ENCODE data around the gene MTERF4.

Gene MTERF4

DNA sequence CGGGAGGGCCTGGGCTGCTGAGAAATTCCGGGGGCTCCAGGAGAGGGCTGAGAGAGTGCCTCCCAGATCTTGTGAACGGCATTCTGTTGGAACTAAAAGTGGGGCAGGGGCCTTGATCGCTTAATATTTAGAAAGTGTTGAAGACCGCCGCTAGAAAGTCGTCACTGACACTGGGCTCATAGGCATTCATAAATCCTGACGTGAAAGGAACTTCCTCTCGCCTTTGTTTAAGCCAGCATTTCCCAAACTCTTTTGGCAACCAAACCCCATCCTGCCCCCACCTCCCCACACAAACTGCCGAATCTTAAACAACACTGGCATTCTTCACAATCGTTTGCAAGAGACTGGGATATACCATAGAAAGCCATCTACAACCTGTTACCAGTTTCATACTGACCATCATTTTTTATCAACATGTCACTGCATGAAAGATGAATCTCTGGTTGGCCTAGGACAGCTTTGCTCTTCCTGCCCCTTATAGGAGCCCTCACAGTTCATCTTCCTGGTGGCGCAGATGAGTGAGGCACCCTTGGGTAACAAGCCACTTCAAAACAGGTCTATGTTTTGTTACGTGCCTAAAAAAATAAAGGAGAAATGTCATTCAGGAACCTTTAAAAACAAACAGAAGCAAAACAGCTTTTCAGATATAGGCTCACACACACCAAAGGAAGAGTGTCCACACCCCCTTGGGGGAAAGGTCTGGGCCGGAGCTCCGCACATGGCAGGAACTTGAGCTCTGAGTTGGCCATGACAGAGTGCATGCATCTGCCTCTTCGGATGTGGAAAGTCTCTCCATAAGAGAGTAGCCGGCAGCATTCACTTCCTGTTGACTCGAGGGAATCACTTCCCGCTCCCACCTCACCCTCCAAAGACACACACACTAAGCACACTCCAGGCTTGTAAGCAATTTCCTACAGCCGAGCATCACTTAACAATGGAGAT is 13.0 kb downstream of the MTERF4 start:
- no peak for DNase-seq (ENCODE audit: low read depth in 2 of 2)

DNA sequence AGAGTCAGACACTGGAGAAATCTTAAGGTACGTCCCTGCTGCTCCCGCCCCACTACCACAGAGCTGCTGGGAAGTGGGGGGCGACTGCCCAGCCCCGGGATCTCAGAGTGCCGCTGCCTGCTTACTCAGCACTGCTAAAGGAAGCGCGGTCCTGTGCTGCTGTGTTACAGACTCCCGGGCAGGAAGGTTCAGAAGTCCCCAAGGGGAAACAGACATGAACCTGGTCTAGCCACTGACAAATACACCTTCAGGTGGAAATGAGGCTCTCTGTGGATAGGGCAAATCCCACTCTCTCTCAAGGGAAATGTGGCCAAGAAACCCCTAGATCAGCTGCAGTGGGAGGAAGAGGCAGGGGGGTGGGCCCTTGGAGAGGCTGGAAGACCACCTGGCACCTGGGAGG is 13.7 kb downstream of the MTERF4 start:
- DNase-seq (ENCODE audit: low read depth in 2 of 2) = no peak

GRCh38 chr2:241087420-241088268 is 14.4 kb downstream of the MTERF4 start:
- DNase-seq (ENCODE audit: low read depth in 2 of 2) = no peak

GRCh38 chr2:241084856-241085444 is 17.1 kb downstream of the MTERF4 start:
- DNase-seq (ENCODE audit: low read depth in 2 of 2) = no peak

DNA sequence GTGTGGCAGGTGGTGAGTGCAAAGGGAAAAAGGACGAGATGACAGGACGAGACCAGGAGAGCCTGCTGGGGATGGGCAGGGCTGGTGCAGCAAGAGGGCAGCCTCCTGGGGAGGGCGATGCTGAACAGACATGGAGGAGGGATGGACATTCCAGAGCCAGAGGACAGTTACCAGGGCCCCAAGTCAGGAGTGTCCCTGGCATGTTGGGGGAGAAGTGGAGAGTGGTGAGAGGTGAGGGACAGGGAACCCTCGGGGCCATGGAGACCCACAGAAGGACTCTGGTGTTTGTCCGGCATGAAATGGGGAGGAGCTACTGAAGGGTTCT is 19.0 kb downstream of the MTERF4 start:
- no peak for DNase-seq (ENCODE audit: low read depth in 2 of 2)

DNA sequence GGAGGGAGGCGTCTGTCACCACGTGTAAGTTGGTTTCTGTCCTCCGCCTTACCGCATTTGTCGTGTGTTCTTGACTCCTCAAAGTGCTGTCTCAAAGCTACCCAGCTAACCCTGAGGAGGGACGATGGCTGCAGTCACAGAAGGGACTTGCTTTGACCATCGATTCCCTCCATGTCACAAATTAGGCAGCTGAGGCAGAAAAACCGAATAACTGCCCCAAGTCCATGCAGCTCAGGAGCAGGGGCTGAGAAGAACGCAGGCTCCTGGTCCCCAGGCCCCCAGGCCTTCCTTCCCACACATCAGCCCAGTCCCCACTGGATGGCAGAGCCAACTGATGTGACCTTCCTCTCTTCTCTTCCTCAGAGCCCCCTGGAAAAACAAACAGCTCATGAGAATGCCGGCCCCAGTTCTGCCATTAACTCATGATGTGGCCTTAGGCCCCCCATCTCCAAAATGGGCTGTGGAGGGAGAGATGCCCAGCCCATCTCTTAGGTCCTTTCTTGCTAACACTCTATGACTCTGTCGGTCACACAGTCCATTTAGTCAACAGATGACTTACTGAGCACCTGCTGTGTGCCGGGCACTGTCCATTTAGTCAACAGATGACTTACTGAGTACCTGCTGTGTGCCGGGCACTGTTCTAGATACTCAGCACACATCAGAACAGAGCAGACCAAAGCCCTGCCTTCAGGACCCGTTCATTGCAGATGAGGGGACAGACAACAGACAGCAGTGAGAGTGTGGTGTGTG is 19.6 kb downstream of the MTERF4 start:
- no peak for DNase-seq (ENCODE audit: low read depth in 2 of 2)

GRCh38 chr2:241081643-241082340 is 20.3 kb downstream of the MTERF4 start:
- no peak for DNase-seq (ENCODE audit: low read depth in 2 of 2)

DNA sequence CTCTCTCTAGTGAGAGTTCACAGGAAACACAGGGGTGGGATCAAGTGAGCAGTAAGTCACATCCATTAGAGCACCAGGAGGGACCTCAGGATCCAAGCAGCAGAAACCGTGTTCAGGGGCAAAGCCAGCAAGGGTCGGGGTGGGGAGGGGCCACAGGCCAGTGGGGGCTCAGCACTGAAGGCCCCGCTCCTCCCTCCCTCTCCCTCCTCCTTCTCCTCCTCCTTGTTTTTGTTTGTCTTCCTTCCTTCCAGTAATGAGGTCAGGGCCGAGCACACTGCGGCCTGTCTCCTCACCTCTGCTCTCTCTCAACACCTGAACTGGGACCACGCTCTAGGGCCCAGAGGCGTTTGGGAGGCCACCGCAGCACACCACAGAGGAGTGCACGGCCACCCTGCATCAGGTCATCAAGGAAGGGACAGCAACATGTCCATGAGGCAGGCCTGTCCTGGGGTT is 20.9 kb downstream of the MTERF4 start:
- no peak for DNase-seq (ENCODE audit: low read depth in 2 of 2)

DNA sequence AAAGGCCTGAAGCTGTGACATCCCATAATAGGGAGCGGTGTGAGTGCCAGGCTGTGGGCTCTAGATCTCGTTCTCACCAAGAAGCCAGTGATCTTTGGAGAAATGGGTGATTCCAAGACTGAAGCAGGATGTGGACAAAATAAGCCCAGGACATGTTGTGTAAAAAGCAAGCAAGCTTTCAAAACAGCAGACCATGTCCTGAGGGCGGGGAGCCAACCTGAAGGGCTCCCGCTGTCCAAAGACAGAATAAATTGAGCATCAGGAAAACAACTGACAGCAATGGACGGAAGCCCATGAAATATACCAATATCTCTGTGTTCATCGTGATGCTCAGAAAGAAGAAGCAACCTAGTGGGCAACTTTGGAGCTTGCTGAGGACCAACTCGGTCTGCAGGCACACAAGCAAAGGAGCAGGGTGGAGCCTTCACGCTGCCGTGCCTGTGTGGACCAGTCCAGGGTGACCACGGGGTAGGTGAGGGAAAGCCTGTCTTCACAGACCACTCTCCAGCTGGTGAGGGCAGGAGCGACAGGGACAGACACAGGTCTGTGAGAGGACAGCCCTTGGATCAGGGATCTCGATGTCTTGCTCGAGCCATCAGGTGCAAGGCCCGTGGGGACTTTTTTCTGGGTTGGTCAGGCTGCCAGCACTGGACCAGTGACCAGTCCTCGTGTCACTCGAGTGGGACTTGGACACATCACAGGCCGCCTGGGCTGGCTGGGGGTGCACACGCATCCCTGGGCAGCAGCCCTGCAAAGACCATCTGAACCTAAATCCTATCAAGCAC is 21.5 kb downstream of the MTERF4 start:
- DNase-seq (ENCODE audit: low read depth in 2 of 2) = no peak

- no peak for DNase-seq (ENCODE audit: low read depth in 2 of 2)
Measured at GRCh38 chr2:241074901-241075540, 27.1 kb downstream of the MTERF4 start.

GRCh38 chr2:241074065-241074818 is 27.8 kb downstream of the MTERF4 start:
- DNase-seq (ENCODE audit: low read depth in 2 of 2) = no peak

DNA sequence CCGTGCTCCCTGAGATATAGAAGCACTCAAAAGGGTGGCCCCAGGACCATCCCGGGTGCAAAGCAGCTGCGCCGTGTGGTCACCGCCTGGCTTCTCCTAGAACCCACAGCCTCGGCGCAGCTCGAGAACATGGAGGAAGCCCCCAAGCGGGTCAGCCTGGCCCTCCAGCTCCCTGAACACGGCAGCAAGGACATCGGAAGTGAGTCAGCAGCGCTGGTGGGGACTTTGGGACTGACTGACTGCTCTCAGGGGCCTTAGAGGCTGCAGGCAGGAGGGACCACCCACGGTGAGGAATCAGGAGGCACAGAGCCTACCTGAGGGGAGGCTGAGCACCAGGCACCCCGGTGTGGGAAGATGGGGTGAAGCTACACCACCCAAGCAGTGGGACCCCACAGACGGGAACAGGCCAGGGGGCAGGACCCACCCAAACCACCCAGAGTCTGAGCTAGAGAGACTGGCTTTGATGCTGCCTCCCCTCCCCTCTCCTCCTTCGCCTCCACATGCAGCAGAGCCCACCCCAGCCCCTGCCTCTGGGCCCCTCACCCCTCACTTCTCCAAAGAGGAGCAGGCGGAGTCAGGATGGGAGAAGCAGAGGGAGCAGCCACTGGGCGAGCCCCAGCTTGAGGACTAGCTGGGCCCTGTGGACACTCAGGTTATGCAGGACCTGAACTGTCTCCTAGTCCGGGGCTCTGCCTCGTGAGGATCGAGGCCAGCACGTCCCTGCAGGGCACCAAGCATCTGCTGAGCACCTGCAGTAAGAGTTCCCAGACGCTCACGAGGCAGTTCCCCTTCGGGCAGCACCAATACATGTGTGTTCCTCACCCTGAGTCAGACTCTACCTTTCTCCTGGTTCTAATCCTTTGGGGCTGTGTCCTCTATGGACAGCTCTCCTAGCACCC is 28.7 kb downstream of the MTERF4 start:
- DNase-seq (ENCODE audit: low read depth in 2 of 2) = no peak

- DNase-seq (ENCODE audit: low read depth in 2 of 2) = no peak
Measured at GRCh38 chr2:241072553-241073165, 29.4 kb downstream of the MTERF4 start.

DNA sequence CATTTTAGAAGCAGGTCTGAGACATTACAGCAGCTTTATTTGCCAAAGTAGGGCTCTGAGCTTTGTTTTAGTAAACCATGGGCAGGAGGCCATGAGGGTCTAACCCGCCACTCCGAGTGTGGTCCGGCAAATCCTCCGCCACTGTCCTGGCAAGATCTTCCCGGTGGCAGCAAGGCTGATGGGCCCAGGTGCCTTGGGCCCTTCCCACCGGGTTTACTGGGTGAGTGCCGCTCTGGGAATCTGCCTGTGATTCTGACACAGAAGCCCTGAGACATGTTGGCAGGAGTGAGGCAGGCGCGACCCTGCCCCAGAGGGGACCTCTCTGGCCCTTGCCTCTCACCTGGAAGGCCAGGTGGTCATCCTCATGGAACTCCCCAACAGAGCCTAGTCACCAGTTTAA is 29.9 kb downstream of the MTERF4 start:
- DNase-seq (ENCODE audit: low read depth in 2 of 2) = no peak

DNA sequence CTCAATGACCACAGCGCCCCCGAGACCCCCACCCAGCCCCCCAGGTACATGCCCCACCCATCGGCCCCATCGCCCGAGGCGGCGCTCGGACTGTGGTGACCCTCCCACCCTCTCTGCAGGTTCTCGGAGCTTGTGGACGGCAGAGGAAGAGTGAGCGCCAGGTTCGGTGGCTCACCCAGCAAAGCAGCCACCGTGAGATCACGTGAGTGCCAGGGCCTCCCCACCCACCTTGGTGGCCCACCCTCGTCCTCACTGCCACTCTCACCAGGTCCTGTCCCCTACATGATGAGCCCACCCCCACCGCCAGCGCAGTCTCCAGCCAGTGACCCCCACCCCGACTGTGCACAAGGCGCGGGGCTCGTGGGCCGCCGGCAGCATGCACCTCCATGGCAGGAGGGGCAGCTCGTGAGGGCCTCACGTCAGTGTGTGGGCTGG is 30.4 kb downstream of the MTERF4 start:
- DNase-seq (ENCODE audit: low read depth in 2 of 2) = no peak

DNA sequence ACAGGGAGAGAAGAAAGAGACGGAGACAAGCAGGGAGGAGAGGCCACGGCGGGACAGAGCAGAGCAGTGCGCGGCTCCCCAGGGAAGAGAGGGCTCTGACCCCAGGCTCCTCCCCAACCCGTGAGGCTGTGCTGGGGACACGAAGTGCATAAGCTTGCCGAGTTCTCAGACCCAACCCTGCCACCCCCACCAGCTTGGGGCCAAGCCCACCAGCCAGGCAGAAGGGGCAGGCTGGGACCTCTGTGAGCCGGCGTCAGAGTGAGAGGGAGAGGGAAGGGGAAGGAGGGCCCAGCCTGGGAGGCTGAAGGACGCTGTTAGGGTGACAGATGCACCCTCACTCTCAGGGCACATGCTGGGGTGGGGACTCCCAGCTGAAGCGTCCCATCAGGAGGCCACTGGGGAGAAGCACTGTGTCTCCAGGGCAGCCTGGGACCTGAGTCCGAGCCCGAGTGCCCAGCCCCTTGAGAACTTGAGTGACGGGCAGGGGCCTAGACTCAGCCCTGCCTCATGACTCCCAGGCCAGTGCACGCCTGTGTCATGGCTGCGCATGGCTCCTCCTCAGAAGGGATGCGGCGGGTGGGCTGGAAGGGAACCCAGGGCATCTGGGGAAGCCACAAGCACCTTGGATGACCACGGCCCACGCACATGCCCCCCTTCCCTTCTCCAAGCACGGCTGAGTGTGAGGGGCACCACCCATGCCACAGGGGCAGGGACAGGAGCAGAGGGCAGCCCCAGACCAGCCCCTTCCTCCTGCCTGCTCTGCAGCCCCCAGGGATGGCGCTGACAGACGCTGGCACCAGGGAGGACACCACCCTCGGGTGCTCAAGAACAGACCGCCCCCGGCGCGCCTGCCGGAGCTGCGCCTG is 31.0 kb downstream of the MTERF4 start:
- DNase-seq (ENCODE audit: low read depth in 2 of 2) = no peak

DNA sequence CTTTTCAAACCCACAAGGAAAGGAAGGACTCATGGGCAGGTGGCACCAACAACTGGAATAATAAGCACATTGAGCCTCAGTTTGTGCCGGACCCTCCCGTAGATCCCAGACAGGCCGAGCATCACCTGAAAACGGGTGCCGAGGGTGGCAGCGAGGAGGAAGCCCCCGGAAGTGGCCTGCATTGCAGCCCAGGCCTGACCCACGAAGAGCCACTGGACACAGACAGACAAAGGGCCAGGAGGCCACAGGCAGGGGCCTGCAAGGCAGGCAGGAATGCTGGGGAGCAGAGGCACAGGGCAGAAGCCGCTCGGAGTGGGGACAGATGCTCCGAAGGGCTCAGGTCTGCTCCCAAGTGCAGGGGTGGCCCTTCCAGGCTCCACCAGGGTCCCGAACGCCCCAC is 31.7 kb downstream of the MTERF4 start:
- DNase-seq (ENCODE audit: low read depth in 2 of 2) = no peak
